HG02759 (cell line): ENCODE data around the gene MAGI1.
"Not testable (repeated sequence)": the region's sequence is repeated elsewhere in the genome, so short reads cannot be mapped to it uniquely, and the experiment has no call there.

Experiments
- ATAC-seq: cut with Tn5 transposase; IDR thresholded peaks from one replicate; pipeline ENCODE4 v1.9.1; 2021; ENCODE audit warnings: mild to moderate bottlenecking, moderate library complexity; ENCODE audit not compliant: unreplicated experiment

Gene MAGI1

DNA sequence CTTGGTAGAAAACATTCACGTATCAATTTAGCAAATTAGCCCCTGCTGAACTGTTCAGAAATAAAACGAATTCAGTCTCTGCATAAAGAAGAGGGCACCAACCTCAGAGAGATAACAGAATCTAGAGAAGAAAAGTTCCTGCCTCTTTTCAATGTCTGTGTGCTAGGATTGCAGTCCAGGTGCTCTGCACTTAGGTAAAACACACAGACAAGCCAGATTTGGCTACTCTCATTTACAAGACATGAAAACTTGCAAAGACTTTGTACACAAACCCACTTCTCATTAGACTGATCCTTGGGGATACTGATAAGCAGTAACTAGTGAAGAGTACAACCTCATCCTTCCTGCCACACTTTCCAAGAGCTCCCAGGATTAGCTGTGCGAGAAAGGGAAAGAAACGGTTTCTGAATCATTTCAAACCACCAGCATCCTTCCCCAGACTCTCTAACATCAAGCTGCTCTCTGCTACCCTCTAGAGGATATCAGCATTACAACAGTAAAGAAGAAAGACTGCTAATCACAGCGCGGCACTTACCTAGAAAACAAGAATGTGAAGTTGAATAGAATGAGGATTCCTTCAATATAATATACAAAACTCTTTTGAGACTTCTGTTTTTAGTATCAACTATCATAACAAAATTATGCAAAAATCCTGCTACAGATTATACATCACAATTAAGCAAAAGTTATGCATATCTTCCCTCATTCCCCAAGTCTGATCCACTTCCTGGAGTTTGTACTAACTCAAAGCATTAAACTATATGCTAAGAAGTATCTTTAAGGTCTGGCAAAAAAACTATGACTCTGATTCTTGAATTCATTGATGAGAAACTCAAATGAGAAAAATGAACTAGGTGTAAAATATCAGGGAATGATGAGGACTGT is 306.4 kb downstream of the MAGI1 start:
- ATAC-seq, result peak; percentile 94

DNA sequence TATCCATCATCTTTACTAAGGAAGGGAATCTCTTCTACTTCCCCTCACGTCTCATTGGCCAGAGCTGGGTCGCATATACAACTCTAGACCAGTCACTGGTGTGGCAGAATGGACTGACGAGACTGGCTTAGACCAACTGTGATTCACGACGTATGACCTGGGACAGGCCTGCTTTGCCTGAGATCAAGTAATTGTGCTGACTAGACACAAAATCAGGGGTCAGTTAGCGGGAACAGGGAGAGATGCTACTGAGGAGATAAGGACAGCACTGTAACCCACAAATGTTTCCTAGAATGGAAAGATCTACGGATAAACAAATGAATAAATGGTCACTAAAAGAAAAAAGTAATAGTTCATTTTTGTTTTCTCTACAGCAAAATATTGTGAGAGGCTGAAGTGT is 308.3 kb downstream of the MAGI1 start:
- ATAC-seq, result no peak

DNA sequence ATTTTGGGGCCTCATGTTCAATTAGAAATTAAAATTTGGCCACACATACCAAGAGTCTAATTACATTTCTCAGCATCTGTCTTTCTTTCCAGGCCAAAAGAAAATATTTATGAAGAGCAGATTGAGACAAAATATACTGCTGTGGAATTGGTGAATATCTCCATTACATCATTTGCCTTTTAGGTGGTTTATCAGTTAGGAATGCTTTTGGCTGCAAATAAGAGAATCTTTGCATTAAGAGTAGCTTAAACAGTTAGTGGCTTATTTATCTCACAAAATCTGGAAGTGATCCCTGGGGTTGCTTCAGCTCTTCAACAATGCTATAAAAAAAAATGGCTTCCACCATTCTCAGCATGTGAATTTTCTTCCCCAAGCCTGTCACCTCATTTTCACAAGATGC is 308.7 kb downstream of the MAGI1 start:
- ATAC-seq, result no peak

DNA sequence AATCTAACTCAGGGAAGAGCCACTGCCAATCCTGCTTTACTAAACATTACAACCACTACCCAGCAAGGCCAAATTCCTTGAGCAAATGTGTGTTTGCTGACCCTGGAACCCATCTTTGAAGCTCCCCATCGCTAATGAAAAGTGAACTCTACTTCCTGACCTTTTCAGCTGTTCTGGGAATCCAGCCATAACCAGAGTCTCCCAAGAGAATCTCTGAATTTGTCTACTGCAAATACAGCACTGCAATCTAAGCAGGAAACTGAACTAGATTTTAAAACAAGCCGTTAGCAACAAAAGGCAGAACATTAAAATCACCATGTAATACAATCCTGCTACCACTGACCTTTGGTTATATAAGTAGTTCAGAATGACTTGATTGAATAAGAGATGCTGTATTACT is 309.2 kb downstream of the MAGI1 start:
- ATAC-seq, result no peak

DNA sequence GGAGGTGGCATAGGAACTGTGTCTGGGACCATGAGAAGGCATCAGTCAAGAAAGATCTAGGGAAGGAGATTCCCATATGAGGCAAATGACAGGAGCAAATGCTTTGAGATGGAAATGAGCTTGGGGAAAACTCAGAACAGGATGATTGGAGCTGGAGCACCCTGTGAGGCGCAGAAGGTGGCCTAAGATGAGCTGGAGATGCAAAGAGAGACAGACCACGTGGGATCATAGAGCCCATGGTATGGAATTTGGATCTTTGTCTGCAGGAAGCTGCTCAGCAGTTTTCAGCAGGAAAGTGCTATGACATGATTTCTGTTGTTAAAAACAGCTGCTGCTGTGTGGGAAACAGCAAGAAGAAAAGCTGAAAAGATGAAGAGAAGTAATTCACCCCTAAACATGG is 310.6 kb downstream of the MAGI1 start:
- no peak for ATAC-seq

DNA sequence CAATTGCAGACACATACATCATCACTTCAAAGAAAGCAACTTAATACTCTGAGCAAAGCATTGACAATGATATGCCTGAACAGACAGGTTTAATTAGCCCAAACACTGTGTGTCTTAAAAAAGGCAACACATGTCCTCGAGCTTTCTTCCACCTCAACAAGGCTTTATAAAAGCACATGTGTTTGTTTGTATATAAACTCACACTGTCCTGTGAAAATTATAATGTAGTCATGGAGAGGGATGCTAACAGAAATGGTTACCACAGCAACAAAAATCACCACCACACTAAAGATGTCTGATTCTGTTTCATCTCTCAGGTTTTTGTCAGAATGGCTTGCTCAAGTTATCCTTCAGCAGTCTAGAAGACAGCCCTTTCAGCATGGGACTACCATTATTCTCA is 314.7 kb downstream of the MAGI1 start:
- ATAC-seq, result no peak

DNA sequence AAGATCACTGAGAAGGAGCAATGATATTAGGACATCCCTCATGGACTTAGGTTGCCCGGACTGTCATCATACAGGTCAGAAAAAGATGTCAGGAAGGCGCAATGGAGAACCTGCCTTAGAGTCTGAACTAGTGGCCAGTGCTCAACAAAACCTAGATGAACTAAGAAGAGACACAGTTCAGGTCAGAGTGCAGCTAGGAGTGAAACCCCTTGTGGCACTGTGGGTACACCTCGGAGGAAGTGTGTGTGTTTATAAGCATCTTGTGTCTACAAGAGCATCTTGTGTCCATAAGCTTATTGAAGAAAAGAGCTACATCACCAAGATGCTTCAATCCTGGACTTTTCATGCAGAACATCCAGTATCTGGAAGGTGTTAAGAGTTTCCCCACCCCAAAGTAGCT is 315.7 kb downstream of the MAGI1 start:
- ATAC-seq, result no peak

DNA sequence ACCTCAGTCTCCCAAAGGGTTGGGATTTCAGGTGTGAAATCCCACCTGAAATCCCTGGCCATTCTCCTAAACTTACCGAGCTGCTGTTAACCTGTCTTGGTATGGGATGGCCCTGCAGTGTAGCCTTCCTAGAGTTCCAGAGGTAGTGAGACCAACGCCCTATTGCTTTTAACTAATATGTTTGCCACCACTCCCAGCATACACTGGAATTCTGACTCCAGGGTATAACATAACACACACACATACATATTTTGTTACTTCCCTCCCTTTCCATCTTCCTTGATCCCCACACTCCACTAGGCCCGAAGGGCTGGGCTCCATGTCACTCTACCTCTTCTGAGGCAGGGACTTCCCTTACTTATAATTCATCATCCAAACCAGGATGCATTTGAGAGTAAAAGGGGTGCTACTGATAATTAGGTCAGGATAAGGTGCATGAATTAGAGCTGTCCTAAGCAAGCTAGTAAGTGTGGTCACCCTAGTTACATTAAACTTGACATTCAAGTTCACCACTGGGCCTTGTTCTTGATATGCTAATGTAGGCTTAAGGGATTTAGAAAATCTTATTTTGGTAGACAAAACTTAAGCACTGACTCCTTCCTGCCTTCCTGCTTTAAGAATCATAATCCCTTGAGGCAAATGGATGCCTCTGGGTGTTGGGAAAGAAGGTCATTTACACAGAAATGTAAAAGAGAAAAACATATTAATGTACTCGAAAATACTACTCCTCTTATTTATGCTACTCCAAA is 317.6 kb downstream of the MAGI1 start:
- ATAC-seq, result no peak

DNA sequence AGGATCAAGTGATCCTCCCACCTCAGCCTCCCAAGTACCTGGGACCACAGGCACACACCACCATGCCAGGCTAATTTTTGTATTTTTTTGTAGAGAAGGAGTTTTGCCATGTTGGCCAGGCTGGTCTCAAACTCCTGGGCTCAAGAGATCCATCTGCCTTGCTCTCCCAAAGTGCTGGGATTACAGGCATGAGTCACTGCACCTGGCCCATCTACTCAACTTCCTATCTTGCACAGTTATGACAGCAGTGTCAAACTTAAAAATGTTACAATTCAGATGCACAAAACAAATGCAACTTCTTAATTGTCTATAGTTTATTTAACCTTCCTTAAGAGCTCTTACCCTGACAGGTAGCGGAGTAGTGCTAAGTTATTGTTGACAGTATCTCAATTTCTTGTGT is 319.1 kb downstream of the MAGI1 start:
- not testable (repeated sequence) for ATAC-seq

DNA sequence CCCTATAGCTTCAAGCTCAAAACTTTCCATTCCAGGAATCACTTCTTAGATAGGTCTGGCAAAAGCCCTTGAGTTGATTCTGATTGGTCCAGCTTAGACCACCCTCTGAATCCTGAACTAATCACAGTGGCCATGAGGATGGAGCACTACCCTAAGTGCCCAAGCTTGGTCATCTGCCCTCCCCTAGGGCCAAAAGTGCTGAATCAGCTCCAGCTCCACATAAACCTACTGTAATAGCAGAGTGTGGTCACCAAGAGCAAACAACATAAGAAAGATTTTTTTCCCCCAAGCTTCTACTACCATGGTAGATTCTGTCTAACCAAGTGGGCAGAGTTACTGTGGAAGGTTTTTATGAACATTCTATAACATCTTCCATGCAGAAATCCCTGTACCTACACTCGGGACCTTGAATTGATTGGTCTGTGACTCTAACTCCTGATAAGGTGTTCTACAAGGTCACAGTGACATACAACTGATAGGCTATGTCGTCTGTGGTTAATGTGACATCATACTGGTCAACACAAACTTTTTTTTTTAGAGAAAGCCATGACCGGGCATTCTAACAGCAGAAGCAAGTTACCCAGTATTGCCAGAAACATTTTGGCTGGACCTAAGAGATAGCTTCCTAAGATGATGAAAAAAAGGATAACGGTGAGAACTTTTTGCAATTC is 320.9 kb downstream of the MAGI1 start:
- ATAC-seq, result no peak

DNA sequence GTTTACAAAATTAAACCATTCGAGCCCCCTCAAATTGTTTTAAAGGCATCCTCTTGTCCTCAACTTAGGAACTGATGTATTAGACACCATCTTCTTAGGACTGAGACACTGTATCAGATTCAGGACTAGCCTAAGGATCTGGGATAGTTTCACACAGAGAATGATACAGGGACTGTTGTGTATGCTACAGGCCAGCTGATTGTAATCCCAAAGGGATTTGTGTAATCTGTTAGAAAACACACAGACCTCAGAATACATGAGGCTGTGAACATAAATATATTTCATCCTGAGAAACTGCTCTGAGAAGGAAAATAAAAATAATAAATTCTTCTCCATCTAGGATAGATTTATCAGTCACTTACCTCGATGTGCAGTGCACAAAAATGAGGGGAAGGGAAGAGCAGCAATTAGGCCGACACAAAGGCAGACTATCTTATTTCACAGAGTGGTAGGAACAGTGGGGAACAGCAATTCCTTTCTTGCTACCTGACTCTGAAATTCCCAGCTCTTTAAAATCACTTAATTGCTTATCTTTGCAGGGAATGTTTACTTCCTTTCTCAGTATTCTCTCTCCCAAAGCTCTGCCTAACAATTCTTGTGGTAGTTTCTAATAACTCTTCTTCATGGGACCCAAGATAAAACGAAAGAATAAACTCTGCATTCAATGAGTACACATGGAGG is 322.5 kb downstream of the MAGI1 start:
- no peak for ATAC-seq

DNA sequence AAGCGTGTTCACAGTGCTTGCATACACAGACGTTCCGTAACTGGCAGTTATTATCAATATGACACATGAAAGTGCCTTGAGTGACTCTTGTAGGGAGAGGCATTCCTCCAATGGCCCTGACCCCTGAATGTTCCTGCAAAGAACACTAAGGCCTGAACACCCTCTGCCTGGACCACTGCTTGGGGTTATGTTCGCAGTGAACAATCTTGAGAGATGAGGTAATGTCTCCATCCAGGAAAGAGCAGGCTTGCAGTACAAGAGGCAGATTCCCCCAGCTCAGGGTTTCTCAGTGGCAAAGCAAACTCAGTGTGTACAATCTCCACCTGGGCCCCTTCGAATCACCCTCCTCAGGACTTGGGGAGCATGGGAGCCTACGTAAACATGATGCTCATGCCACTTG is 324.6 kb downstream of the MAGI1 start:
- no peak for ATAC-seq

DNA sequence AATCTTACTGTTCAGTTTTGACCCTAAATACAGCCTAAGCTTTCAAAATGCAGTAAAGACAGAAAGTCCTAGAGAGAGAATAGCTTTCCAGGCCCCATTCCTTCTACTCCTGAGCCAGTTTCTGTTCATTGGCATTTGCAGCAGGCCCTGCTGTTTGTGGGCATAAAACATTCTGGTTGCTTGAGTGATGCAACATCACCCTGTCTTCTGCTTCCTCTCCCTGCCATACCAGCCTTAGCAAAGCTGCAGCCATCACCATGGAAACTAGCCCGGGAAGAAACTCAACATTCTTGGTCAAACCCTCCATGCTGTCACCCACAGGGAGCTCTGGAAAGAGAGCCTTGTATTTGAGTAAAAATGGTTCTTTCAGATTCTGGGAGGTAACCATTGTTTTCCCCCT is 325.7 kb downstream of the MAGI1 start:
- no peak for ATAC-seq

DNA sequence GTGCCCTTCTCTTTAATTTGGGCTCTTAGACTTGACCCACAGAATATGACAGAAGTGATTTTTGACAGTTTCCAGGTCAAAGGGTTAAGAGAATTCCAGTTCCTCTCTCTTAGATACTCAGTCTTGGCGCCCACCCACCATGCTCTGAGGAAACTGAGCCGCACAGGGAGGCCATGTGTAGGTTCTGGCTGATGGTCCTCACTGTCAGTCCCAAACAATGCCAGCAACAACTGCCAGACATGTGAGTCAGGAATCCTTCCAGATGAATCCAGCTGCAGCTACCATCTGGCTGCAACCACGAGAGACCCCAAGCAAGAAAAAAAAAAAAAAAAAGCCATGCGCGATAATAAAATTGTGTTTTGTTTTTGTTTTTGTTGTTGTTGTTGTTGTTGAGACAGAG is 326.6 kb downstream of the MAGI1 start:
- ATAC-seq, result no peak

DNA sequence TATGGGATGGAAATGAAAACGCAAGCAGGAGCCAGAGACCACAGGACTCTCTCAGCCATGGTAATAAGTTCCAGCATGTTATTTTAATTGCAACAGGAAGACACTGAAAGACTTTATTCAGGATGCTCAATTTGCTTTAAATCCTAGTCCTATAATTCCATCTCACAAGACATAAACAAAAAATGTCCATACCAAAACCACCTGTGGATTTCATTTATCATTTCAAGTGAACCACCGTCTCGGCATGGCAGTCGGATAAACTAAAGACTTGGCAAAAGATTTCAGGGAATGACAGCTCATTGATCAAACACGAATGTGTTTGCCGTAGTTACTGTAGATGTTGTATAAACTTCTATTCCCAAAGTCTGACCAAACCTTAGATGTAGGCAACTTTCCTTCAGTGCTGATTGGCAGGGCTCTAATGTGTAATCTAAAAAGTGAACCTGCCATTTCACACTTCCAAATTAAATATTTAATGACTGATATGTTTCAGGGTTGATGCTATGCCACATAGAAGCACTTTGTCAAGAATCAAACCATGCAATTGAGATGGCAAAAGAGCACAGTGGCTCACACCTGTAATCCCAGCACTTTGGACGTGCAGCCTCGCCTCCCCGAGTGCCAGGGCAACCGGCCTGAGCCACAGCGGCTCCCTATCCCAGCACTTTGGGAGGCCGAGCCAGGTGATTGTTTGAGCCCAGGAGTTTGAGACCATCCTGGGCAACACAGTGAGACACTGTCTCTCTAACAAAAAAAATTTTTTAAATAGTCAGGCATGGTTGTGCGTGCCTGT is 331.7 kb downstream of the MAGI1 start:
- no peak for ATAC-seq

DNA sequence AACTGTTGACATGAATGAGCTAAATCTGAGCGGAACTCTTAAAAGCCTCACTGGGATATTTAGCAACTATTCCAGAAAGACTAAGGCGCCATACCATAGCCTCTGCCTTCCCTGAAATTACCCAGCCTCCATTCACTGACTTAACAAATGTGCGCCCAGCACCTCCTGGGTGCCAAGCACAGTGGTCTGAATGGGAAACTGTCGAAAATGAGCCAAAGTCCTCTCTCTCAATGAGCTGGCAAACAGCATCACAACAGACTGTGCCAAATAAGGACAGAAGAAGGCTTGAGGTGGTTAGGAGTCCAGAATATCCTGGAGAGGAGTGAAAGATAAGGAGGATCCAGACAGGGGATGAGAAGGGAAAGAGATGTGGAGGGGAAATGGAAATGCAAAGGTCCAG is 332.4 kb downstream of the MAGI1 start:
- no peak for ATAC-seq

DNA sequence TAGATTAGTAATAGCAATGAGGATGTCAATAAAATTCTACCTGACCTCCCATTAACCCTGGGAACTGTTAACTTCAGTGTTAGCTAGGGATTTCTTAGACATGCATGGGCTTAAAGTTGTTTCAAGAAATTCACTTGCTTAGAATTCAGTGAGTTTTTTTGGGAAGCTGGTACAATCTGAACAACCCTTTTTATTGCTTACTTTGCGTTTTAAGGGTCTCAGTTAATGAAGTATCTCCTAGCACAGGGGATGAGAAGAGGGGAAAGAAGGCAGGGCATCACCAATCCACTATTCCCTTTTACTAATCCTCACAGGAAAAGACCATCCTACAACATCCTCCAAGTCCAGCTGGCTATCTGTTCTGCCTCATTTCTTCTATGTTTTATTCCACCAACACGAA is 334.9 kb downstream of the MAGI1 start:
- no peak for ATAC-seq

DNA sequence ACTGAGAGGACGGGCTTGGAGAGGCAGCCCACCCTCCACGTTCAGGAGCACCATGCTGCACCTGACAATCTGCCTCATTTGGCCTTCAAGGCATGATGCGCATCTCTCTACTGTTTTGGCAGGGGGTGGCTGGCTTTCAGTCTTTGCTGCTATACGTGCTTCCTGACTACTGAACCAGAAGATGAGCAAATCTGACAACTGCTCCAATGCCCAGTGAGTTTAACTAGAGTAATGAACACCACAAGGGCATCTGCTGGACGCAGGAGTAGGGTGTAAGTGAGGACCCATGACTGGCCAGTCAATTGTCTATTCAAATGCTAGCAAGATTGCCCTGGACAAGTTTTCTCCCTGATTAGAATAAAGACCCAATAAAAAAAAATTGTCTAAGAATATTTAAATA is 335.7 kb downstream of the MAGI1 start:
- ATAC-seq, result no peak

DNA sequence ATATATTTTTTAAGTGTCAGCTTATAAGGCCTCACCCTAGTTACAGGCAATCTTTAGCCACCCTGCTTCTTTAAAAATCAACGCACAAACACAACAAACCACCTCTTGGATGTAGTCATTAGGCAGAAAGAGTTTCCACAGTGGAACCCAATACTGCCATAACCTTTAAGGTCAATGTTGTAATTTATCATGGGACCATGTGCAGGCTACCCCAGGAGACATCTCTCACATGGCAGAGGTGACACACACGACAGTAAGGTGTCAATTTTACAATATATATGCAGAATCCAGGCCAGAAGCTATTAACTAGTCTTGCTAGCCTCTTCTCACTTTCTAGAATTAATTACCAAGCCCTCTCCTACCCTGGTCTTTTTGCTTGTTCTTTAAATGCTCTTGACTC is 336.5 kb downstream of the MAGI1 start:
- no peak for ATAC-seq

DNA sequence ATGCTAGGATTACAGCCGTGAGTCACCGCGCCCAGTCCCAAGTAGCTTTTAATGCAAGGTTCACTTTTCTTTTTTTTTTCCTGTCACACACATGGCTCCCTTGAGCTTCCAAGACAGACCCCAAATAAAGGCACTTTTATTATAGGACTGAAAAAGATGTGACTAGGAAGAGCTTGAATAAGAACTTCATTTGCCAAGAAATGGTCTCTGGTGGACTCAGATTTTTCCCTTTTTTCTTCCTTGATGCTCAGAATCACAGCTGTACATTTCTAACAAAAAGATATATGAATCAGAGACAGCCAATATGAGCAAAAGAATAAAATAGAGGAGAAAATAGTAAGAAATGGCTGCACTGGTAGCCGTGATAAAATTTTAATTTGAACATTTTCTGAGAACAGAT is 337.2 kb downstream of the MAGI1 start:
- no peak for ATAC-seq
